RPMI7951 (cell line): ENCODE results near the gene EIF1. TPM values are rescaled to one million over a fixed set of nuclear protein-coding genes. Genes with fewer than 3 reads are reported as not detected.
"Not testable (repeated sequence)": the region's sequence is repeated elsewhere in the genome, so short reads cannot be mapped to it uniquely, and the experiment has no call there.

ENCODE experiments used
- DNase-seq: peaks from one replicate; pipeline ENCODE4 v3.0.0-alpha.2; 2012; ENCODE audit warnings: low read depth
- total RNA-seq: library from RNA; depleted of rRNA; stranded (reverse); fragments of >200 nt; shearing (Covaris generic); gene quantifications from 2 replicates; pipeline ENCODE4 v1.2.3, GENCODE V29; 2014; rRNA removed

EIF1 gene
- total RNA-seq = 43.2 and 47.6 TPM in 2 replicates

DNA sequence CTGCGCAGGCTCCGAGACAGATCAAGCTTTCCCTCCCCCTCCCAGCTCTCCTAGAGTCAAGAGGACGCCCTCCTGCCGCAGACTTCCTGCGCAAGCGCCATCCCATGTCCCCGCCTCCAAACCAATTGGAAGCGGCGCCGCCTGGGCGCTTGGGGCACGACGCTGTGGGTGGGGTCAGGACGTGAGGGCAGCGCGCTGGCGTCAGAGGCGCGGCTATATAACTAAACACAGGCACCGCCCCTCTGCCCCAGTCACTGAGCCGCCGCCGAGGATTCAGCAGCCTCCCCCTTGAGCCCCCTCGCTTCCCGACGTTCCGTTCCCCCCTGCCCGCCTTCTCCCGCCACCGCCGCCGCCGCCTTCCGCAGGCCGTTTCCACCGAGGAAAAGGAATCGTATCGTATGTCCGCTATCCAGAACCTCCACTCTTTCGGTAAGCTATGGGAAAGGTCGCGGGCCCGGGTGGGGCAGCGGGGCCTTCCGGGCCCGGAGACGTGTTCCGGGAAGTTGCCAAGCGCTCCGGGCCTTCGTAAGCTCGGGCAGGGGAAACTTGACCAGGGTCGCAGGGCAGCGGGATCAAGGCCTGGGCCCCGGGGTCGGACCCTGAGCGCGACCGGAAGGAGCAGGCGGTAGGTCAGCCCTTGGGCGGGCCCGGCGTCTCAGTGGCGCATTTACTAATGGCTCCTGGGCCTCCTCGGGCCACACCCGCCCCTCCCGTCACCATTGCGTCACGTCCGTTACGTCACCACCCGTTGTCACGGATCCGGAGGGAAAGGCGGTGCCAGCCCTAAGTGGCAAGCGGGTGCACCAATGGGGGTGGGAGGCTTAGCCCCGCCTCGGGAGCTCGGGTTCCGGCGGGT is at the start of gene EIF1:
TSS of gene EIF1 (plus strand) at position 245 of the 856 bp plus-strand sequence. CDS start at position 399, 154 bp downstream.
- peak; percentile 98 for DNase-seq

DNA sequence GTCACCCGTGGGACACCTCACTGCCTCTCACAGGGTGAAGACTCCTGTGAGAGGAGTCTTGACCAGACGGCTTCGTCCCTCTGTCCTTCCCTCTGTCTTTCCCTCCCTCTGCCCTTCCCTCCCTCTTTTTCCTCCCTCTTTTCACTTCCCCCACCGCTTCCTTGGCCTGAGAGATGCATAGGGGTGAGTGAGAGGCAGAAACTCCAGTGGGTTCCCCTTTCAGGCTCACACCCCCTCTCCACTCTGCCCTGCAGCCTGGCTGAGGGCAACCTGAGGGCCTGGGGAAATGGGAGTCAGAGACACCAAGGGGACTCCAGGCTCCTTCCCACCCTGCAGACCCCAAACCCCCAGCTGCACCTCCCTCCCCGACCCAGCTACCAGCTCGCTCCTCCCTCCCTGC is 49.7 kb upstream of the EIF1 start:
- no peak for DNase-seq

- no peak for DNase-seq
Observed at GRCh38 chr17:41639492-41640473, 48.9 kb upstream of the EIF1 start.

- not testable (repeated sequence) for DNase-seq
Observed at GRCh38 chr17:41640596-41640995, 48.1 kb upstream of the EIF1 start.

- DNase-seq = no peak
Observed at GRCh38 chr17:41642252-41643156, 46.2 kb upstream of the EIF1 start.

DNA sequence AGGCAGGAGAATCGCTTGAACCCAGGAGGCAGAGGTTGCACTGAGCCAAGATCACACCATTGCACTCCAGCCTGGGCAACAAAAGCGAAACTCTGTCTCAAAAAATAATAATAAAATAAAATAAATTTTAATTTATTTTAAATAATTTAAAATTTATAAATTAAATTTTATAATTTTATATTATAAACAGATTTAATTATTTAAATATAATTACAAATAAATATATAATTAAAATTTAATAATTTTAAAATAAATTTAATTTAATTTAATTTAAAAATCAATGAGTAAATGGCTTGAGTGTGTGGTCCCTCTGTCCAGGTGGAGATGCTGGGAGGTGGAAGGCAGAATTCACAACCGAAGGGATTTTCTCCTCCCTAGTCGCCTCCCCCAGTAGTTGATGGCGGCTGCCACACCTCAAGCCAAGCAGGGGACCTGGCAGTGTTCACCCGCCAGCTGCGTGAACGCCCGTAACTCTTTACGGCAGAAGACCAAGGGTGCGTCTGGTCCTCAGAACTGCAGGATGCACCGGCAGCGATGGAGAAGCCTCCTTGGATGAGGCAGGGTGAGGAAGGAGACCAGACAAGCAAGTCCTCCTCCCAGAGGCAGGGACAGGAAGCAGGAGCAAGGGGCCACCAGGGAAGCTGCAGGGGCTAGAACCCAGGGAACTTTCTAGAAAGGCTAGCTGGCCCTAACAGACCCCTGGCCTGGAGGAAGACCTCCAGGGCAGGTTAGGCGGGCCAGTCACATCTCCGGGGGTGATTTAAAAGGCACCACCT is 41.5 kb upstream of the EIF1 start:
- no peak for DNase-seq

DNA sequence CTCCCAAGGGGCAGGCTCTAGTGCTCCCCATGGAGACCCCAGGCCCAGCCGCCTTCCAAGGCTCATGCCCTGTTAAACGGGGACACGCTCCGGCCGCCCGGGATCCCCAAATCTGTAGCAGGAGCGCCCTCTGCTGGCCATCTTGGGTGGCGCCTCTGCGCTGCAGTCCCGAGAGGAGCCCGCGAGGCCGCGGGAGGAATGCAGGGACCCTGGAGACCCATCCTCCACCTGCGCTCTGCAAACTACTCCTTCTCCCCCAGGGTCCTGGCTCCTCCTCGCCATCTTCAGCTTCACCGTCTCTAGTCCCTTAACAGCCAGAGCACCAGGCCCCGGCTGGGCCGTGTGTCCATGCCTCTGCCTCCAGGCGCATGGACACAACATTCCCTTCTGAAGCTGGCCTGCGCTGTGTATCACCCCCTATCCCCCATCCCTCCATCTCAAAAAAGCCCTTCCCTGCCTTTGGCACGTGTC is 40.7 kb upstream of the EIF1 start:
- peak; percentile 60 for DNase-seq

DNA sequence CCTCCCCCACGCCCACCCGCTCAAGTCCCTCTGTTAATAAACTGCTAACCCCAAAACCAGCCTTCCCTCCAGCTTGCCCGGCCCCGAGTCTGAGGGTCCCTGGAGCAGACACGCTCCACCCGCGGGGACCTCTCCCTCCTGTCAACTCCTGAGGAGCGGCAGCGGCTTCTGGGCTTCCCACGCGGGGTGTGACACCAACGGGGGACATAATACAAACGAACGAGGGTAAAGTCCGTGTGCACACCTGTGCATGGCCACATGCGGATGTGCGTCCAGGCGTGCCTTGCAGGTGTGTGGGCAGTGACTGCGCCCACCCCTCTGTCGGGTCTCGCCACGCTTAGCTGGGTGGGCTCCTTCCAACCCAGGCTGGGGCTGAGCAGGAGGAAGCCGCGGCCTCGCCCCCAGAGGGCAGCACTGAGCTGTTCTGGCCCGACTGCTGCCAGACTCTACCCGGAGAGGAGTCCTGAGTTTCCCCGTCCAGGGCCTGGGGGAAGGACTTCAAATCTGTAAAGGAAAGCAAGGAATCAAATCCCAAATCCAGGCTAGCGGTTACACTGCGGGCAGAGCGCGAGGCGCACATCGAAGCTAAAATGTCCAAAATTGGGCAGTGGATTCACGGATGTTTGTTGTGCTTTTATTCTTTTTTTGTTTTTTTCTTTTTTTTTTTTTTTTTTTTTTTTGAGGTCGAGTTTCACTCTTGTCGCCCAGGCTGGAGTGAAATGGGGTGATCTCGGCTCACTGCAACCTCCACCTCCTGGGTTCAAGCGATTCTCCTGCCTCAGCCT is 40.1 kb upstream of the EIF1 start:
- peak; percentile 72 for DNase-seq

- DNase-seq = no peak
Observed at GRCh38 chr17:41649923-41650519, 38.7 kb upstream of the EIF1 start.

- no peak for DNase-seq
Observed at GRCh38 chr17:41650794-41651624, 37.7 kb upstream of the EIF1 start.

- DNase-seq = no peak
Observed at GRCh38 chr17:41651625-41652460, 36.8 kb upstream of the EIF1 start.

DNA sequence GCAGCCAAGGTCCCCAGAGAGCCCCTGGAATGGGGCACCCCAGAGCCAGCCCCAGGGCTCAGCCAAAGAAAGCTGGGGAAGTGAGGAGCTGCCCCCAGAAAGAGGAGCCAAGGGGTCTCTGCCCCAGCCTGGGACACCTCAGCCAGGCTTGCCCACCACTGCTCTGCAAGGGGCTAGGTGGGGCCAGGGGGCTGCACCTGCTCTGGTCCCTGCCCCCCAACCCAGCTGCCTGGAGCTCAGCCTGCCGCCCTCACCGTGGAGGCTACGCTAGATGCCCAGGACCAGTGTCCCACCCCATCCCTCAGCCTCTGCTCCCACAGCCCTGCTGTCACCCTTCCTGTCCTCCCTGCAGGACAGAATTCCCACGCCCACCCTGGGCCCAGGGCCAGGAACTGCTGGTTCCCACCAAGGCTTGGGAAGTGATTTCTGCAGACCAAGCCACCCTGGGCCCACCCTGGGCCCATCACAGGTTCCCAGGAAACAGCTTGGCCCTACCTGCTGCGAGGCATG is 36.2 kb upstream of the EIF1 start:
- no peak for DNase-seq

DNA sequence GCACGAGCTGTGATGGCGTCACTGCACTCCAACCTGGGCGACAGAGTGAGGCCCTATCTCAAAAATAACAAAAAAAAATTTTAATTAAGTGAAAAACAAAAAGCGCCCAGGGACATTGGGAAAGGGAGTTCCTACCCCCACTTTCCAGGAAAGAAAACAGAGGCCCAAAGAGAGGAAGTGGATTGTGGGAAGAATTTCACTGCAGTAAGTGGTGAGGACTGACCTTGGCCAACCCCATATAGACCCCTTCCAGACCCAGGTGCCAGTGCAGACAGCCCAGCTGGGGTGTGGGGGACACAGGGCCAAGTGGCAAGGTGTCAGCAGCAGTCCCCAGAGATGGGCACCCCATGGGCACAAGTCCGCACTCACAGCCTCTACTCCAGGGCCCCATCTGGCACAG is 35.3 kb upstream of the EIF1 start:
- DNase-seq = no peak

DNA sequence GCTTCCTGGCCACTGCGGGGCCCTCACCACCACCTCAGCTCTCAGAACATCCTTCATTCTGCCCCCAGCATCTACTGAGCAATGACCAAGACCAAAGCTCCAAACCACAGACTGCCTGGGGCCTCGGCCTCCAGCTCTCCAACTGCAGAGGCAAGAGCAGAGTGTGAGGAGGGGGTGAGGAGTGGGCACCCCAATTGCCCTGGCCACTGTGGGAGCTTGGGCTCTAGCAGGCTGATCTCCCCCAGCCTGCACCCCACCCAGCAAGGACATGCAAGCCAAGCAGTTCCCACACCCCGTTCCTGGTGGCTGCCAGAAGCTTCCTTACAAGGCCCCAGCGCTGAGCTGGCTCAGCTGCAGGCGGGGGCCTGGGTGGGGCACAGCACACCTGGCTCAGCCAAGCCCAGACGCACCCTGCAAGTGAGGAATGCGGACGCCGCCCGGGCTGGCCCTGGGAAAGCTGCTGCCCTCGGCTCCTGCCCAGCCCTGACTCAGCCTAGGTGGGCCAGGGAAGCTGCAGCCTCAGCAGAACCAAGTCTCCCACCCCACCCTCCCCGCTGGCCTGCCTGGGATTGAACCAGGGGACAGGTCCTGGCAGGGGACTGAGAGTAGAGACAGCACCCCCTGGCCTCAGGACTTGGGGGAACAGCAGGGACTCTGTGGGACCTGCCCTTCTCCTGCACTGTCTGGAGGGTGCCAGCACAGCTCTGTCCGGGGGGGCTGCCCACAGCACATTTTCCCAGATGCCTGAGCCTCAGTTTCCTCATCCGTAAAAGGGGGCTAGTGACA is 34.6 kb upstream of the EIF1 start:
- no peak for DNase-seq

DNA sequence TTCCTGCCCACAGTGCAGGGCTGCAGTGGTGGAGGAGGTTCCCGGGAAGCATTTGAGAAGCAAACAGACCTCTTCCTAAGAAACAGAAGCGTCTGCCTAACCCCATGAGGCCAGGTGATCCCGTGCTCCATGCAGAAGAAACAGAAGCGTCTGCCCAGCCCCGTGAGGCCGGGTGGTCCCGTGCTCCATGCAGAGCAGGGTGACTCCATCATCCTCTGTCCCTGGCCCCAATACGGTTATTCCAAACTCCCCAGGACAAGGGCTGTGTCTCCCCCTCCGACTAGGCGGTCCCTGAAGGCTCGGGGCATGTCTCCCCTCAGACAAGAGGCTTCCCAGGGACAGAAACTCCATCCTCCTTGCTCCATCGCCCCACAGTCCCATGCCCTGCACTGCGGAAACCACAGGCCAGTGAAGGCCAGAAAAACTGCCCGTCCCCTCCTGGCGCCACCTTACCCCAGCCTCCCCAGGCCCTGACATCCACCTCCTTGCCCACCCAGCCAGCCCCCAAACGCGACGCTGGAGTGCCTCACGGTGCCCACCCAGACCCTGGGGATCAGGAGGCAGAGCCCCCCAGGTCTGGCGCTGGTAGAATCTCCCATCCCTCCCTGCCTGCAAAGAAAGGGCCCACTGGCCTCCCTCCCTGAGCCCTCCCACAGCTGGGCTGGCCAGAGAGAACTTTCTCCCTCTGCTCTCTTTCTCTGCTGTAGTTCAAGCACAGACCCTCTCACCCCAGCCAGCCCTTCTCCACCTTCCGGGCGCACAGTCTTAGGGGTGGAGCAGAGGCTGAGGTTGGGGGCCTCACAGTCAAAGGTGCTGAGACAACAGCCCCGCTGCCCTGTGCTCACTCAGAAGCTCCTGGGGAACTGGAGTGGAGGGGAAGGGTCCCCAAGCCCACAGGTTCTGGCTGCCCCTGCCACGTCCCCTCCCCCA is 33.7 kb upstream of the EIF1 start:
- DNase-seq = no peak
